ENCODE data around the gene SERTAD2.

DNA sequence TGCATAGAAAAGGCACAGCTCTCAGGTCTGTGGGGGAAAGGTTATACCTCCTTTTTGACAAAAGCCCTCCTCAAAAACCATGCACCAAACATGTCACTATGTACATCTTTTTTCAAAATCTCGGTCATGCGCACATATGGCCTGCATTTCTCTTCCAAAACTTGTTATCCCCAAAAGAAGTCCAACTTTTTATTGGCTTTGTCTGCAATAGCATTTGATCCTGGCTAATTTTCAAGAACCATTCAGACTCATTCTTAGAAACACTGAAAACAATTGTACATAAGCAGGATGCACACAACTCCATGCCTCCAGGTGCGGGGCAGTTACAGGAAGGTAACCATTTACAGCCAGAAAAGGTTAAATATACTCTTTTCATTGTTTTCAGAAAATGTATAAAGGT, 21.9 kb downstream of the SERTAD2 start:
- no peak for TF ChIP-seq CTCF (conservative IDR thresholded peaks at IDR 0.05; ENCODE audit: low read depth, low read length)
- TF ChIP-seq CEBPB (IDR thresholded peaks at IDR 0.05; ENCODE audit: low read depth, low read length), result no peak
- TF ChIP-seq CHD1 (IDR thresholded peaks at IDR 0.05; ENCODE audit: low read depth, low read length), result no peak
- no peak for TF ChIP-seq FOS (IDR thresholded peaks at IDR 0.05; ENCODE audit: low read depth, low read length)
- TF ChIP-seq POLR2A (IDR thresholded peaks at IDR 0.05; ENCODE audit: low read depth, low read length), result no peak
- TF ChIP-seq RAD21 (IDR thresholded peaks at IDR 0.05; ENCODE audit: low read length), result no peak
- TF ChIP-seq MAZ (IDR thresholded peaks at IDR 0.05; ENCODE audit: borderline replicate concordance, low read depth, low read length), result no peak
- no peak for TF ChIP-seq BHLHE40 (IDR thresholded peaks at IDR 0.05; ENCODE audit: low read depth, low read length)
- TF ChIP-seq SMC3 (IDR thresholded peaks at IDR 0.05; ENCODE audit: low read depth, low read length), result no peak
- no peak for TF ChIP-seq RFX5 (IDR thresholded peaks at IDR 0.05; ENCODE audit: low read depth, low read length)
- no peak for TF ChIP-seq MXI1 (IDR thresholded peaks at IDR 0.05; ENCODE audit: borderline replicate concordance, low read depth, low read length)
- TF ChIP-seq RCOR1 (IDR thresholded peaks at IDR 0.05; ENCODE audit: insufficient replicate concordance, low read length), result no peak
- no peak for TF ChIP-seq MAFK (IDR thresholded peaks at IDR 0.05; ENCODE audit: low read depth, low read length)
